GM12865 (cell line): Measurements from ENCODE around the gene IBA57.

Experiments
- DNase-seq: peaks from one replicate; pipeline ENCODE4 v3.0.0; 2010; ENCODE audit warnings: low read depth
- H3K4me3 ChIP-seq: 2 replicates; pipeline ENCODE4 v1.5.1; 2011; ENCODE audit warnings: mild to moderate bottlenecking, low read depth, low read length, control low read depth
- TF ChIP-seq, protein P1 (sequence below): IDR thresholded peaks from 2 replicates; pipeline ENCODE4 v1.5.1; 2011; ENCODE audit warnings: low read length, control low read depth, low read depth, inconsistent platforms; ENCODE audit not compliant: insufficient read depth; ENCODE audit errors: missing control alignments

The IBA57 gene

DNA sequence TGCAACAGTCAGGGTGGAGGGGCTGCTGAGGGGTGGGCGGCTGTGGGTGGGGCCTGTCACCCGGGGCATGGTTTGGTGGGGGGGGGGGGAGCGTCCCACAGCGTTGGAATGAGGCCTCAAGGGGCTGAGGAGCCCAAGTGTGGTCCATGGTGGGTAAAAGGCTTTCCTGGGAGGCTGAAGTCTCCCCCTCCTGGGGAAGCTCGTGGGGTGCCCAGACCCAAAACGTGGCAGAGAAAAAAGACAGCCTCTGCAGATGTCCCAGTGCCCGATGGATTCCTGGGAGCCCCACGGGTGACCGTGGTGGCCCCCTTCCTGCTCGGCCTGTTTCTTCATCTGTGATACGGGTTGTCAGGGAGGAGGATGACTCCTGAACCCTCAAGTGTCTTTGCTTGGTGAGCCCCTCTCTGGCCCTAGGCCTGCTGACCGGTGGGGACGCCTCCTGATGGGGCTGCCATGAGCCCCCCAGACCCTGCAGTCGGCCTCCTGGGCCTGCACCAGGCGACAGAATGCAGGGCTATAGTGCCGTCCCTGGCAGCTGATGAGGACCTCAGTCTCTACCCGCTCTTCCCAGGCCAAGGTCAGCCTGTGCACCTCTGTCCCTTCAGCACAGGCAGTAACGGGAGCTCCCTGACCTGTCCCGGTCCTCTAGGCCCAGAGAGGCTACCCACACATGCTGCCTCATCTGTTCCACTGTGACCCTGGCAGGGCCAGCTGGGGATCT is 43.4 kb downstream of the IBA57 start:
- TF ChIP-seq, protein P1, sequence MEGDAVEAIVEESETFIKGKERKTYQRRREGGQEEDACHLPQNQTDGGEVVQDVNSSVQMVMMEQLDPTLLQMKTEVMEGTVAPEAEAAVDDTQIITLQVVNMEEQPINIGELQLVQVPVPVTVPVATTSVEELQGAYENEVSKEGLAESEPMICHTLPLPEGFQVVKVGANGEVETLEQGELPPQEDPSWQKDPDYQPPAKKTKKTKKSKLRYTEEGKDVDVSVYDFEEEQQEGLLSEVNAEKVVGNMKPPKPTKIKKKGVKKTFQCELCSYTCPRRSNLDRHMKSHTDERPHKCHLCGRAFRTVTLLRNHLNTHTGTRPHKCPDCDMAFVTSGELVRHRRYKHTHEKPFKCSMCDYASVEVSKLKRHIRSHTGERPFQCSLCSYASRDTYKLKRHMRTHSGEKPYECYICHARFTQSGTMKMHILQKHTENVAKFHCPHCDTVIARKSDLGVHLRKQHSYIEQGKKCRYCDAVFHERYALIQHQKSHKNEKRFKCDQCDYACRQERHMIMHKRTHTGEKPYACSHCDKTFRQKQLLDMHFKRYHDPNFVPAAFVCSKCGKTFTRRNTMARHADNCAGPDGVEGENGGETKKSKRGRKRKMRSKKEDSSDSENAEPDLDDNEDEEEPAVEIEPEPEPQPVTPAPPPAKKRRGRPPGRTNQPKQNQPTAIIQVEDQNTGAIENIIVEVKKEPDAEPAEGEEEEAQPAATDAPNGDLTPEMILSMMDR, result no peak
- no peak for DNase-seq
- H3K4me3 ChIP-seq, result no peak overlapping the region

DNA sequence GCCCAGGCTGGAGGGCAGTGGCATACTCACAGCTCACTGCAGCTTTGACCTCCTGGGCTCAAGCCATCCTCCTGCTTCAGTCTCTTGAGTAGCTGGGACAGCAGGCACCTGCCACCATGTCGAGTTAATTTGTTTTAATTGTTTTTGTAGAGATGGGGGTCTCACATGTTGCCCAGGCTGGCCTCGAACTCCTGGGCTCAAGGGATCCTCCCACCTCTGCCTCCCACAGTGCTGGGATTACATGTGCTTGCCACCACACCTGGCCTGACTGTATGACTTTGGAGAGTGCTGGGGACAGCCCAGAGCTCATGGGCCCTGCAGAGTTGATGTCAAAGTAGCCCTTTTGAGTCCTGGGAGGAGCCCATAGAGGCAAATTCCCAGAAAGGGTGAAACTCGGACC is 44.1 kb downstream of the IBA57 start:
- TF ChIP-seq, protein P1, result no peak

DNA sequence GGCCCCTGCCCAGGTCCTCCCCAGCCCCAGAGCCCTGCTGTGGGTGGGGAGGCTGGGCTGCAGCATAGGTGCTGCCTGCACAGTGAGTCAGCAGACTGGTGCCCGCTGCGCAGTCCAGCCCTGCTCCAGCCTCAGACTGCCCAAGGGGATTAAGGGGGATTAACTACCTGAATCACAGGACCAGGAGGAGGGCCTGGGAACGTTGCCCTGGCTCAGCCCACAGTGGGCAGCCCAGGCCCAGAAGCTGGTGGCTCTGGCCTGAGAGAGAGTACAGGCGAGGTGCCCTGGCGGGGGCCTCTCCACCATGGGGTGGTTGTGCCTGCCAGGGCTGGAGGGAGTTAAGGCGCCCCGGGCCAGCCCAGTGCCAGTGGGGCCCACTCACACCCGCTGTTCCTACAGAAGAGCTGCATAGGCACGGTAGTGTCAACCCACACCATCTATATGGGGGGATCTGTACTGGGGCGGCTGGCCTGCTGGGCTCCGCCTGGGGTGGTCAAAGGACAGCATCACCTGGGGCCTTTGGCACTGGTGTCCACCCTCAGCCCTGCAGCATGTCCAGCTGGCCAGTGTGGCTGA is 44.6 kb downstream of the IBA57 start:
- no peak overlapping the region for H3K4me3 ChIP-seq
- DNase-seq, result no peak
- TF ChIP-seq, protein P1, result no peak

More for the DNA sequence above, 44.1 kb downstream of the IBA57 start:
- no peak overlapping the region for H3K4me3 ChIP-seq
- DNase-seq, result no peak

DNA sequence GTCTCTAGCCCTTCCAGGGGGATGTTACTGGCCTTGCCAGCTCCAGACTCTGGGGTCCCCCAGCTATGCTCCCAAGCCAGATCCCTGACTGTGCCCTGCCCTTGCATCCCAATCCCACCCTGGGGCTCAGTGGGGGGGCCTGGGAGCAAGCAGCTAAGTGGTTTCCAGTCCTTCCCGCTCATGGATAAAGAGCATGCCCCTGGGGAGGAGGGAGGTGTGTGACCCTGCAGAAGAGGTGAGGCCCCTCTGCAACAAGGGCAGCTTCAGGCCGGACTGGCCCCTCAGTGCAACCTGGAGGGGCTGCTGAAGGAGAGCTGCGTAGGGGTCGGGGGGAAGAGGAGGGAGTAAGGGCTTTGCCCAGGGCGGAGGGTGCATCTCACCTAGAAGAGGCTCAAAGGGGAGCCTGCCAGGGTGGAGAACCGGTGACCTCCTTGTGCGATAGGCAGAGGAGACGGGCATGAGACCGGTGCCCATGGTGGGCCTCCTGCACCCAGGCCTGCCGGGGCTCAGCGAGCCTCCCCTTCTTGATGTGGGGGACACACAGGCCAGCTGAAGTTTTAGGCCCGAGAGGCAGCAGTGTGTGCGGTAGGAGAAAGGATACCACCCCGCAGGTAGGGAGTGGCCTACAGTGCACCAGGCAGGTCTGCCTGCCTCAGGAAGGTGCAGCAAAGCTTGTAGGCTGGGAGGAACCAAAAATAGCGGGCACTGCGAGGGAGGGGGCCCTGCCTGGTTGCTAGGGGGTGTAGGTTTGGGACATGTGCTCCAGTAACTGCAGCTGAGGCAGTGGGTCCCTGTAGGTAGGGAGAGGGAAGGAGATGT is 45.3 kb downstream of the IBA57 start:
- no peak overlapping the region for H3K4me3 ChIP-seq
- no peak for DNase-seq
- TF ChIP-seq, protein P1, result no peak

DNA sequence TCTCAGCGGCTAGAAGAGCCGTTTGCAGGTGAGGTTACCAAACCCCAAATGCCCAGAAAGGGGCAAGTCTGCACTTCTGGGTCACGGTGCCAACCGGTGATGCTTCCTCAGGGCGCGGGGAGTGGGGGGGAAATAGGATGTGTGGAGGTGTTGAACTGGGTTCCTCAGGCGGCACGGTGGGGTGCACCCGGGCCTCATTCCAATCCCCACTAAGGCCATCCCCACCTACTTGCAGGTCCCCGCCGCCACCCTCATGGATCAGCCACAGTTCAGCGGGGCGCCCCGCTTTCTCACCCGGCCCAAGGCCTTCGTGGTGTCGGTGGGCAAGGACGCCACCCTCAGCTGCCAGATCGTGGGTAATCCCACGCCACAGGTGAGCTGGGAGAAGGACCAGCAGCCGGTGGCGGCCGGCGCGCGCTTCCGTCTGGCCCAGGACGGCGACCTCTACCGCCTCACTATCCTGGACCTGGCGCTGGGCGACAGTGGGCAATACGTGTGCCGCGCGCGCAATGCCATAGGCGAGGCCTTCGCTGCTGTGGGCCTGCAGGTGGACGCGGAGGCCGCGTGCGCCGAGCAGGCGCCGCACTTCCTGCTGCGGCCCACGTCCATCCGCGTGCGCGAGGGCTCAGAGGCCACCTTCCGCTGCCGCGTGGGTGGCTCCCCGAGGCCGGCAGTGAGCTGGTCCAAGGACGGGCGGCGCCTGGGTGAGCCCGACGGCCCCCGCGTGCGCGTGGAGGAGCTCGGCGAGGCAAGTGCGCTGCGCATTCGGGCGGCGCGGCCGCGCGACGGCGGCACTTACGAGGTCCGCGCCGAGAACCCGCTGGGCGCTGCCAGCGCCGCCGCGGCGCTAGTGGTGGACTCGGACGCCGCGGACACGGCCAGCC is 46.2 kb downstream of the IBA57 start:
- DNase-seq, result no peak
- H3K4me3 ChIP-seq, result no peak overlapping the region
- TF ChIP-seq, protein P1, result no peak

DNA sequence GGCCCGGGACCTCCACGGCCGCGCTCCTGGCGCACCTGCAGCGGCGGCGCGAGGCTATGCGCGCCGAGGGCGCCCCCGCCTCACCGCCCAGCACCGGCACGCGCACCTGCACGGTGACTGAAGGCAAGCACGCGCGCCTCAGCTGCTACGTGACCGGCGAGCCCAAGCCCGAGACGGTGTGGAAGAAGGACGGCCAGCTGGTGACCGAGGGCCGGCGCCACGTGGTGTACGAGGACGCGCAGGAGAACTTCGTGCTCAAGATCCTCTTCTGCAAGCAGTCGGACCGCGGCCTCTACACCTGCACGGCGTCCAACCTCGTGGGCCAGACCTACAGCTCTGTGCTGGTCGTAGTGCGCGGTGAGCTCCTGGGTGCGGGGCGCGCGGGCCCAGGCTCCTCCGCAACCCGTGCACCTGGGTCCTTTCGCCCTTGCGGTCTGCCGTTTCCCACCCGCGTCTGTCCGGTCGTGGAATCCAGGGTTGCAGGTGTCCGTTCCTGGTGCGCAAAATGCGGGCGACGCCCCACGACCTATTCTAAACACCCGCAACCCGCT is 46.9 kb downstream of the IBA57 start:
- TF ChIP-seq, protein P1, result no peak
- H3K4me3 ChIP-seq, result no peak overlapping the region
- DNase-seq, result no peak
